Measurements from ENCODE around the gene EEPD1.

DNA sequence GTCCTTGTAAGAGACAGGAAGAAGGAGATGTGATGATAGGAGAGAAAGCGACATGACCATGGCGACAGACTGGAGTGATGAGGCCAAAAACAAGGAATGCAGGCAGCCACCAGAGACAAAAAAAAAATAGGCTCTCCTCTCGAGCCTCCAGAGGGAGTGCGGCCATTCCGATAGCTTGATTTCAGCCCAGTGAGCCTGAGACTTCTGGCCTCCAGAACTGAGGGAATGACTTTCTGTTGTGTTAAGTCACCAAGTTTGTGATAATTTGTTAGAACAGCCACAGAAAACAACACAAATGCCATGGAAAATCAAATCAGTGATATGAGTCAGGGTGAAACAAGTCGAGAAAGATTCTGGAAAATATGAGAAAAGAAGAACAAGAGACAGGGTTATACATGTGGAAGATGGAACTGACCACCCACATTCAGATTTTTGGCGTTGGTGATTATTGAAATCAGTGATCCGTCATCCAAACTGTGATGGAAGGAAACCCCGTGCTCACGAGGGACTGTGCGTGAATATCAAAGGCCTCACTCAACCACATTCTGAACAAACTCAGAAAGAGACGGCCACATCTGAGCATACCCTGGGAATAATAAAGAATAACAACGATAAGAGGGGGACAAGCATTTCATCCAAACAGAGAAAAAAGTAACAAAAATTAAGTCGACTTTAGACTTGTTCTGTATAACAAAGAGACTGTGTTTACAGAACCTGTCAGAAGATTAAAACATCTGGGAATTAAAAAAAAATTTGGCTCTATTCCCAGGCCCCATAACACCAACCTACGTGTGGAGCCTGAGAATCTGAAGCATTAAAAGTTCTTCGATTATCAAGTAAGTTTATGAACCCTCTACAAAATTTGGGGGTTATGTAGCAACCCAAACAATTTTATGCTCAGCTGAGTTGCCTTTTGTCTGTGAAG, 72.1 kb downstream of the EEPD1 start:
- TF ChIP-seq CTCF (IDR thresholded peaks at IDR 0.05) (no peak), POLR2A (IDR thresholded peaks at IDR 0.05) (no peak)
